HCT116 (cell line): ENCODE data around the gene RNF111. TPM values are rescaled to one million over a fixed set of nuclear protein-coding genes. Genes with fewer than 3 reads are reported as not detected.

Source experiments
- ATAC-seq: fragments of 200-7000 bp; cut with Tn5 transposase; 2 replicates; pipeline ENCODE4 v1.9.1; 2020; ENCODE audit warnings: mild to moderate bottlenecking, moderate library complexity
- BruUV-seq: library from RNA; stranded (reverse); fragments of 400-500 nt; replicated peaks from 2 replicates; lab custom pipeline; 2021; lab: Mats Ljungman, UMichigan
- CTCF ChIA-PET: fragments of 300-600 bp; sonication (Branson Sonifier 250); formaldehyde crosslinking; loops from one replicate; lab custom pipeline; 2021; ENCODE audit warnings: antibody characterized with exemption; lab: Charles Lee
- POLR2A ChIA-PET: fragments of 300-600, 350-600 bp; sonication (Branson Sonifier 250); formaldehyde crosslinking; loops from one replicate; lab custom pipeline; 2021; ENCODE audit warnings: antibody characterized with exemption; lab: Charles Lee
- RAD21 ChIA-PET, 2 experiments: fragments of 300-600 bp; sonication (Branson Sonifier 250); formaldehyde crosslinking; loops; one replicate each; lab custom pipeline; 2023; ENCODE audit warnings: low total read pairs in 2 of 2; ENCODE audit not compliant: uncharacterized antibody in 2 of 2, unreplicated experiment in 2 of 2, low non-redundant PET in 1 of 2; lab: Charles Lee
- DNase-seq: peaks from one replicate; pipeline ENCODE4 v3.0.0-alpha.2; 2010; ENCODE audit warnings: low read depth, low spot score
- H2AFZ ChIP-seq: fragments of 200-600 bp; shearing (Covaris generic), sonication (generic); 2 replicates; pipeline ENCODE4 v1.6.1; 2017; ENCODE audit warnings: low read depth, mixed run types, mixed read lengths, antibody characterized with exemption, low read length; ENCODE audit not compliant: poor library complexity, severe bottlenecking
- H3K27ac ChIP-seq: 2 replicates; pipeline ENCODE4 v1.5.1; 2012; ENCODE audit warnings: low read depth, low read length
- H3K27me3 ChIP-seq: fragments of 200-600 bp; sonication (generic); 2 replicates; pipeline ENCODE4 v1.6.1; 2016; ENCODE audit warnings: mixed run types, low read length, mixed read lengths; ENCODE audit not compliant: insufficient read depth
- H3K36me3 ChIP-seq, 2 experiments: fragments of 200-500 bp in 1 of 2; fragments of 200-600 bp in 1 of 2; sonication (Bioruptor generic) in 1 of 2; sonication (generic) in 1 of 2; 2 replicates each; pipeline versions ENCODE4 v1.5.1 to v1.6.1; 2014 to 2016; ENCODE audit warnings: low read length in 2 of 2, inconsistent platforms in 1 of 2, mixed read lengths in 1 of 2, mixed run types in 1 of 2; ENCODE audit not compliant: insufficient read depth in 2 of 2, control insufficient read depth in 1 of 2
- H3K4me1 ChIP-seq, 2 experiments: fragments of 200-600 bp in 1 of 2; sonication (generic) in 1 of 2; 2 replicates each; pipeline versions ENCODE4 v1.5.1 to v1.6.1; 2012 to 2017; ENCODE audit warnings: low read length in 2 of 2, inconsistent platforms in 1 of 2, mild to moderate bottlenecking in 1 of 2, mixed read lengths in 1 of 2, mixed run types in 1 of 2, moderate library complexity in 1 of 2; ENCODE audit not compliant: insufficient read depth in 2 of 2, control insufficient read depth in 1 of 2
- H3K4me2 ChIP-seq: fragments of 200-600 bp; sonication (generic); 2 replicates; pipeline ENCODE4 v1.6.1; 2017; ENCODE audit warnings: mixed run types, low read length, mixed read lengths
- H3K4me3 ChIP-seq, 2 experiments: fragments of 200-600 bp in 1 of 2; sonication (generic) in 1 of 2; replicated peaks in 1 of 2; 2 replicates each; pipeline ENCODE4 v1.5.1; 2011 to 2016; ENCODE audit warnings: low read length in 2 of 2, control low read depth in 1 of 2, low read depth in 1 of 2, mild to moderate bottlenecking in 1 of 2, mixed read lengths in 1 of 2, mixed run types in 1 of 2
- H3K79me2 ChIP-seq: fragments of 200-600 bp; sonication (generic); 2 replicates; pipeline ENCODE4 v1.6.1; 2017; ENCODE audit warnings: mild to moderate bottlenecking, mixed run types, low read length, moderate library complexity, mixed read lengths; ENCODE audit not compliant: insufficient read depth
- H3K9ac ChIP-seq: fragments of 200-600 bp; sonication (generic); 2 replicates; pipeline ENCODE4 v1.6.1; 2016; ENCODE audit warnings: low read length, mixed read lengths
- H3K9me2 ChIP-seq: fragments of 200-600 bp; sonication (generic), shearing (Covaris generic); 2 replicates; pipeline ENCODE4 v1.6.1; 2017; ENCODE audit warnings: mixed run types, mild to moderate bottlenecking, moderate library complexity; ENCODE audit not compliant: insufficient read depth
- H3K9me3 ChIP-seq, 2 experiments: fragments of 200-500 bp in 1 of 2; fragments of 200-600 bp in 1 of 2; sonication (Bioruptor generic) in 1 of 2; sonication (generic) in 1 of 2; 2 replicates each; pipeline ENCODE4 v1.6.1; 2014 to 2017; ENCODE audit warnings: low read length in 2 of 2, mixed read lengths in 2 of 2, inconsistent platforms in 1 of 2, low read depth in 1 of 2, mild to moderate bottlenecking in 1 of 2, mixed run types in 1 of 2, moderate library complexity in 1 of 2; ENCODE audit not compliant: control insufficient read depth in 1 of 2, insufficient read depth in 1 of 2
- H4K20me1 ChIP-seq: fragments of 200-600 bp; sonication (generic), shearing (Covaris generic); 2 replicates; pipeline ENCODE4 v1.6.1; 2017; ENCODE audit warnings: mixed run types, mild to moderate bottlenecking, moderate library complexity; ENCODE audit not compliant: insufficient read depth
- EZH2 ChIP-seq: fragments of 200-600 bp; sonication (generic); IDR thresholded peaks from 2 replicates; pipeline ENCODE4 v1.6.1; 2017; ENCODE audit warnings: antibody characterized with exemption, mixed run types
- FOSL1 ChIP-seq: IDR thresholded peaks from 2 replicates; pipeline ENCODE4 v1.6.1; 2012; ENCODE audit warnings: low read depth
- JUND ChIP-seq: IDR thresholded peaks from 2 replicates; pipeline ENCODE4 v1.6.1; 2012
- RAD21 ChIP-seq: IDR thresholded peaks from 2 replicates; pipeline ENCODE4 v1.6.1; 2012; ENCODE audit warnings: low read depth, mild to moderate bottlenecking
- REST ChIP-seq: IDR thresholded peaks from 2 replicates; pipeline ENCODE4 v1.6.1; 2012; ENCODE audit warnings: low read depth
- SP1 ChIP-seq: IDR thresholded peaks from 2 replicates; pipeline ENCODE4 v1.6.1; 2012; ENCODE audit warnings: low read depth
- YY1 ChIP-seq: IDR thresholded peaks from 2 replicates; pipeline ENCODE4 v1.6.1; 2011; ENCODE audit warnings: low read length, low read depth, moderate library complexity, mild to moderate bottlenecking; ENCODE audit not compliant: insufficient replicate concordance; ENCODE audit errors: extremely low read depth
- intact Hi-C: fragments of 100-400 bp; cut with micrococcal nuclease; formaldehyde crosslinking; loops from 2 replicates; pipeline ENCODE4 v1.10.0; 2022
- total RNA-seq: library from RNA; stranded (reverse); gene quantifications from one replicate; pipeline ENCODE4 v1.2.1, GENCODE V29; 2021; ENCODE audit not compliant: unreplicated experiment
- TF ChIP-seq, protein P1 (sequence below), 3 experiments: fragments of 200-600 bp in 1 of 3; sonication (generic) in 1 of 3; IDR thresholded peaks in 2 of 3; conservative IDR thresholded peaks in 1 of 3; 2 replicates each; pipeline ENCODE4 v1.5.1; 2012 to 2017; ENCODE audit warnings: low read depth in 2 of 3, low read length in 2 of 3, antibody characterized with exemption in 1 of 3, borderline replicate concordance in 1 of 3, control low read depth in 1 of 3, mild to moderate bottlenecking in 1 of 3, mixed read lengths in 1 of 3, mixed run types in 1 of 3, moderate library complexity in 1 of 3; ENCODE audit not compliant: insufficient read depth in 1 of 3
- TF ChIP-seq, protein P2 (sequence below): IDR thresholded peaks from 2 replicates; pipeline ENCODE4 v1.6.1; 2012

The RNF111 gene
- total RNA-seq, 1 experiment from 2014 or later = 31.5 TPM

- intact Hi-C loops = no loop called here
- ChIA-PET POLR2A (interaction anchor here (1.2 kb wide), 1 partner anchor 9 kb away, joined by 3 read pairs; no protein-coding TSS in a partner anchor), CTCF (interaction anchor here (1.8 kb wide), 1 partner anchor 423 kb away, joined by 8 read pairs; no protein-coding TSS in a partner anchor), RAD21 (no interaction called here)
- H3K4me1 ChIP-seq = peaks cover 9 to 12% of the 10 kb centered on the region in 2 experiments
- ATAC-seq (no peak), DNase-seq (no peak)
- TF ChIP-seq JUND (no peak), RAD21 (peak; percentile 39; the same call in 1 of the 2 replicates), SP1 (0 out of 2 replicates have a peak, but pooled peaks have one; percentile 10)
- TF ChIP-seq, protein P1, sequence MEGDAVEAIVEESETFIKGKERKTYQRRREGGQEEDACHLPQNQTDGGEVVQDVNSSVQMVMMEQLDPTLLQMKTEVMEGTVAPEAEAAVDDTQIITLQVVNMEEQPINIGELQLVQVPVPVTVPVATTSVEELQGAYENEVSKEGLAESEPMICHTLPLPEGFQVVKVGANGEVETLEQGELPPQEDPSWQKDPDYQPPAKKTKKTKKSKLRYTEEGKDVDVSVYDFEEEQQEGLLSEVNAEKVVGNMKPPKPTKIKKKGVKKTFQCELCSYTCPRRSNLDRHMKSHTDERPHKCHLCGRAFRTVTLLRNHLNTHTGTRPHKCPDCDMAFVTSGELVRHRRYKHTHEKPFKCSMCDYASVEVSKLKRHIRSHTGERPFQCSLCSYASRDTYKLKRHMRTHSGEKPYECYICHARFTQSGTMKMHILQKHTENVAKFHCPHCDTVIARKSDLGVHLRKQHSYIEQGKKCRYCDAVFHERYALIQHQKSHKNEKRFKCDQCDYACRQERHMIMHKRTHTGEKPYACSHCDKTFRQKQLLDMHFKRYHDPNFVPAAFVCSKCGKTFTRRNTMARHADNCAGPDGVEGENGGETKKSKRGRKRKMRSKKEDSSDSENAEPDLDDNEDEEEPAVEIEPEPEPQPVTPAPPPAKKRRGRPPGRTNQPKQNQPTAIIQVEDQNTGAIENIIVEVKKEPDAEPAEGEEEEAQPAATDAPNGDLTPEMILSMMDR (IDR thresholded peaks at IDR 0.05 in 2 of 3, conservative IDR thresholded peaks at IDR 0.05 in 1 of 3; ENCODE audit: borderline replicate concordance in 1 of 3, insufficient read depth in 1 of 3, low read depth in 2 of 3, low read length in 2 of 3) = peak; percentile 30 to 36 (median 32); a peak in 3 of 6 replicates
- H3K4me2 ChIP-seq = peak overlapping the region; percentile 78
- peak overlapping the region; percentile 70 for H3K27ac ChIP-seq
- H3K27me3 ChIP-seq = no peaks in the 10 kb centered on the region
- H3K36me3 ChIP-seq = peaks cover 32 to 33% of the 10 kb centered on the region in 2 experiments
- TSS peak; percentile 54 for BruUV-seq
- H4K20me1 ChIP-seq = no peaks in the 10 kb centered on the region
- H3K79me2 ChIP-seq = peaks cover 54% of the 10 kb centered on the region
- no peaks in the 10 kb centered on the region for H3K9me2 ChIP-seq
- no peaks in the 10 kb centered on the region for H3K9me3 ChIP-seq
- H3K9ac ChIP-seq = peak overlapping the region; percentile 83
- peak overlapping the region; percentile 29 for H2AFZ ChIP-seq
- H3K4me3 ChIP-seq = peak overlapping the region; percentile 82 to 85
Measured at GRCh38 chr15:59105854-59106253, 118.4 kb downstream of the RNF111 start.

DNA sequence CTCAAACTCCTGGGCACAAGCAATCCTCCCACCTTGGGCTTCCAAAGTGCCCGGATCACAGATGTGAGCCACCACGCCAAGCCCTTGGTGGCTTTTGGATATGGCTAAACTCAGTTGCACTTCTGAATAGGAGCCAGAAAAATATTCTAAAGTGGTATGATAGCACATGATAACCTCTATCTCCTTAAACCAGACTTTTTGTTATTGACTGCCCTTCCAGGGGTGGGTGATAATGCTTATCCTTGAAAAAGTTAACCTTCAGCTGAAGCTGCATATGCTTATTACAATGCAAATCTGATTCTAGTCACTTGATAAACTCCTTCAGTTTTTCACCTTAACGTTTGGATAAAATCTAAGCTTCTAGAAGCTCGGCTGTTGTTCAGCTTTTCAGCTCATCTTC lies 123.8 kb downstream of the RNF111 start:
- ChIA-PET POLR2A (no interaction called here), CTCF (no interaction called here), RAD21 (interaction anchor here in 1 of 2 experiments (0.6 kb wide), 1 partner anchor 272 kb away, joined by 3 read pairs; no protein-coding TSS in a partner anchor)
- Histone ChIP-seq H3K79me2 (peaks cover 65% of the 10 kb centered on the region), H3K9me2 (no peaks in the 10 kb centered on the region), H3K4me1 (peaks cover 2% of the 10 kb centered on the region in 2 experiments), H2AFZ (no peak overlapping the region), H3K27ac (no peak overlapping the region), H3K36me3 (peaks cover 55 to 71% of the 10 kb centered on the region in 2 experiments), H3K9ac (no peak overlapping the region), H3K4me3 (no peak overlapping the region), H3K4me2 (no peak overlapping the region), H4K20me1 (no peaks in the 10 kb centered on the region), H3K27me3 (no peaks in the 10 kb centered on the region), H3K9me3 (no peaks in the 10 kb centered on the region)
- no peak for DNase-seq
- TF ChIP-seq SP1 (no peak), RAD21 (no peak), EZH2 (no peak), YY1 (no peak), REST (no peak), FOSL1 (no peak), JUND (no peak)
- TF ChIP-seq, protein P2, sequence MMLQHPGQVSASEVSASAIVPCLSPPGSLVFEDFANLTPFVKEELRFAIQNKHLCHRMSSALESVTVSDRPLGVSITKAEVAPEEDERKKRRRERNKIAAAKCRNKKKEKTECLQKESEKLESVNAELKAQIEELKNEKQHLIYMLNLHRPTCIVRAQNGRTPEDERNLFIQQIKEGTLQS = no peak
- BruUV-seq = no TSS peak
- no peak for ATAC-seq
- intact Hi-C loops = no loop called here
